SK-N-SH treated with all-trans-retinoic acid at 6 μM for 48 hours (cell line): ENCODE measurements around the gene SCARF2.
"Not testable (repeated sequence)": the region's sequence is repeated elsewhere in the genome, so short reads cannot be mapped to it uniquely, and the experiment has no call there.

Experiments
- ATAC-seq: fragments of 200-7000 bp; cut with Tn5 transposase; 3 replicates; pipeline ENCODE4 v1.9.1; 2020; ENCODE audit warnings: mild to moderate bottlenecking, moderate library complexity
- ARNTL ChIP-seq: fragments of 450-650 bp; formaldehyde crosslinking; IDR thresholded peaks from 2 replicates; pipeline ENCODE4 v1.5.0; 2020; ENCODE audit warnings: low read depth, mild to moderate bottlenecking, moderate library complexity, borderline replicate concordance
- BACH2 ChIP-seq: fragments of 250-450 bp; sonication (Bioruptor Pico); IDR thresholded peaks from 2 replicates; pipeline ENCODE4 v1.9.0; 2021; ENCODE audit warnings: mild to moderate bottlenecking, borderline replicate concordance
- CREB5 ChIP-seq: fragments of 250-450 bp; sonication (Bioruptor Pico); IDR thresholded peaks from 2 replicates; pipeline ENCODE4 v1.5.1; 2020; ENCODE audit warnings: low read depth, mild to moderate bottlenecking, moderate library complexity
- CSDC2 ChIP-seq: fragments of 250-450 bp; sonication (Bioruptor Pico); IDR thresholded peaks from 2 replicates; pipeline ENCODE4 v1.5.0; 2020; ENCODE audit warnings: mild to moderate bottlenecking, moderate library complexity
- CSRNP3 ChIP-seq: fragments of 250-450 bp; sonication (Bioruptor Pico); IDR thresholded peaks from 2 replicates; pipeline ENCODE4 v1.5.1; 2021; ENCODE audit warnings: mild to moderate bottlenecking, moderate library complexity
- ESRRG ChIP-seq: fragments of 250-450 bp; sonication (Bioruptor Pico); IDR thresholded peaks from 2 replicates; pipeline ENCODE4 v1.6.1; 2021; ENCODE audit warnings: mild to moderate bottlenecking
- GLIS3 ChIP-seq: fragments of 250-450 bp; sonication (Bioruptor Pico); IDR thresholded peaks from 2 replicates; pipeline ENCODE4 v1.5.0; 2020; ENCODE audit warnings: mild to moderate bottlenecking, moderate library complexity
- ISL1 ChIP-seq: fragments of 250-450 bp; sonication (Bioruptor Pico); IDR thresholded peaks from 2 replicates; pipeline ENCODE4 v2.1.2; 2022; ENCODE audit warnings: mild to moderate bottlenecking, moderate library complexity
- OSR1 ChIP-seq: fragments of 250-450 bp; sonication (Bioruptor Pico); IDR thresholded peaks from 2 replicates; pipeline ENCODE4 v1.8.0; 2022; ENCODE audit warnings: moderate library complexity, mild to moderate bottlenecking, inconsistent platforms
- PPARA ChIP-seq: fragments of 250-450 bp; sonication (Bioruptor Pico); IDR thresholded peaks from 2 replicates; pipeline ENCODE4 v1.5.0; 2020; ENCODE audit warnings: mild to moderate bottlenecking, borderline replicate concordance
- RARB ChIP-seq: fragments of 250-450 bp; sonication (Bioruptor Pico); IDR thresholded peaks from 2 replicates; pipeline ENCODE4 v1.8.0; 2021; ENCODE audit warnings: mild to moderate bottlenecking, moderate library complexity
- SNAI2 ChIP-seq: fragments of 250-450 bp; sonication (Bioruptor Pico); IDR thresholded peaks from 2 replicates; pipeline ENCODE4 v1.5.0; 2020; ENCODE audit warnings: mild to moderate bottlenecking, moderate library complexity
- TOX ChIP-seq: fragments of 250-450 bp; sonication (Bioruptor Pico); IDR thresholded peaks from 2 replicates; pipeline ENCODE4 v1.8.0; 2021; ENCODE audit warnings: mild to moderate bottlenecking, moderate library complexity, borderline replicate concordance
- ZFP3 ChIP-seq: fragments of 250-450 bp; sonication (Bioruptor Pico); IDR thresholded peaks from 2 replicates; pipeline ENCODE4 v1.5.0; 2020; ENCODE audit warnings: mild to moderate bottlenecking, moderate library complexity
- ZNF565 ChIP-seq: fragments of 450-650 bp; formaldehyde crosslinking; conservative IDR thresholded peaks from 2 replicates; pipeline ENCODE4 v1.5.0; 2020; ENCODE audit warnings: low read depth, mild to moderate bottlenecking, moderate library complexity
- ZNF70 ChIP-seq: fragments of 450-650 bp; formaldehyde crosslinking; IDR thresholded peaks from 2 replicates; pipeline ENCODE4 v1.5.0; 2020; ENCODE audit warnings: mild to moderate bottlenecking, moderate library complexity
- ZNF8 ChIP-seq: fragments of 450-650 bp; formaldehyde crosslinking; IDR thresholded peaks from 2 replicates; pipeline ENCODE4 v1.5.0; 2020; ENCODE audit warnings: mild to moderate bottlenecking, moderate library complexity
- TF ChIP-seq, protein P1 (sequence below): fragments of 250-450 bp; sonication (Bioruptor Pico); IDR thresholded peaks from 2 replicates; pipeline ENCODE4 v1.5.0; 2020; ENCODE audit warnings: mild to moderate bottlenecking, moderate library complexity
- TF ChIP-seq, protein P2 (sequence below): fragments of 250-450 bp; sonication (Bioruptor Pico); IDR thresholded peaks from 2 replicates; pipeline ENCODE4 v1.8.0; 2021; ENCODE audit warnings: low read depth, mild to moderate bottlenecking, moderate library complexity, borderline replicate concordance

The SCARF2 gene

GRCh38 chr22:20471126-20471833 is 33.7 kb upstream of the SCARF2 start:
- no peak for ATAC-seq
- TF ChIP-seq SNAI2 (CRISPR knock-in tag) (no peak), CSRNP3 (CRISPR knock-in tag) (no peak), GLIS3 (CRISPR knock-in tag) (no peak), ARNTL (no peak), OSR1 (CRISPR knock-in tag) (no peak), ISL1 (no peak), ESRRG (no peak), RARB (CRISPR knock-in tag) (no peak)

- ATAC-seq, result not testable (repeated sequence)
Measured at GRCh38 chr22:20470525-20470924, 32.9 kb upstream of the SCARF2 start.

GRCh38 chr22:20469110-20469868 is 31.7 kb upstream of the SCARF2 start:
- no peak for ATAC-seq
- TF ChIP-seq CSDC2 (CRISPR knock-in tag) (no peak), ZNF565 (CRISPR knock-in tag) (no peak), PPARA (CRISPR knock-in tag) (no peak), CSRNP3 (CRISPR knock-in tag) (no peak), GLIS3 (CRISPR knock-in tag) (no peak), RARB (CRISPR knock-in tag) (no peak), CREB5 (CRISPR knock-in tag) (no peak), BACH2 (CRISPR knock-in tag) (no peak), ZNF8 (CRISPR knock-in tag) (no peak), TOX (CRISPR knock-in tag) (no peak), ZFP3 (CRISPR knock-in tag) (no peak), ZNF70 (CRISPR knock-in tag) (no peak), ESRRG (no peak)
- TF ChIP-seq, protein P1, sequence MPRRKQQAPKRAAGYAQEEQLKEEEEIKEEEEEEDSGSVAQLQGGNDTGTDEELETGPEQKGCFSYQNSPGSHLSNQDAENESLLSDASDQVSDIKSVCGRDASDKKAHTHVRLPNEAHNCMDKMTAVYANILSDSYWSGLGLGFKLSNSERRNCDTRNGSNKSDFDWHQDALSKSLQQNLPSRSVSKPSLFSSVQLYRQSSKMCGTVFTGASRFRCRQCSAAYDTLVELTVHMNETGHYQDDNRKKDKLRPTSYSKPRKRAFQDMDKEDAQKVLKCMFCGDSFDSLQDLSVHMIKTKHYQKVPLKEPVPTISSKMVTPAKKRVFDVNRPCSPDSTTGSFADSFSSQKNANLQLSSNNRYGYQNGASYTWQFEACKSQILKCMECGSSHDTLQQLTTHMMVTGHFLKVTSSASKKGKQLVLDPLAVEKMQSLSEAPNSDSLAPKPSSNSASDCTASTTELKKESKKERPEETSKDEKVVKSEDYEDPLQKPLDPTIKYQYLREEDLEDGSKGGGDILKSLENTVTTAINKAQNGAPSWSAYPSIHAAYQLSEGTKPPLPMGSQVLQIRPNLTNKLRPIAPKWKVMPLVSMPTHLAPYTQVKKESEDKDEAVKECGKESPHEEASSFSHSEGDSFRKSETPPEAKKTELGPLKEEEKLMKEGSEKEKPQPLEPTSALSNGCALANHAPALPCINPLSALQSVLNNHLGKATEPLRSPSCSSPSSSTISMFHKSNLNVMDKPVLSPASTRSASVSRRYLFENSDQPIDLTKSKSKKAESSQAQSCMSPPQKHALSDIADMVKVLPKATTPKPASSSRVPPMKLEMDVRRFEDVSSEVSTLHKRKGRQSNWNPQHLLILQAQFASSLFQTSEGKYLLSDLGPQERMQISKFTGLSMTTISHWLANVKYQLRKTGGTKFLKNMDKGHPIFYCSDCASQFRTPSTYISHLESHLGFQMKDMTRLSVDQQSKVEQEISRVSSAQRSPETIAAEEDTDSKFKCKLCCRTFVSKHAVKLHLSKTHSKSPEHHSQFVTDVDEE (CRISPR knock-in tag), result no peak
- TF ChIP-seq, protein P2, sequence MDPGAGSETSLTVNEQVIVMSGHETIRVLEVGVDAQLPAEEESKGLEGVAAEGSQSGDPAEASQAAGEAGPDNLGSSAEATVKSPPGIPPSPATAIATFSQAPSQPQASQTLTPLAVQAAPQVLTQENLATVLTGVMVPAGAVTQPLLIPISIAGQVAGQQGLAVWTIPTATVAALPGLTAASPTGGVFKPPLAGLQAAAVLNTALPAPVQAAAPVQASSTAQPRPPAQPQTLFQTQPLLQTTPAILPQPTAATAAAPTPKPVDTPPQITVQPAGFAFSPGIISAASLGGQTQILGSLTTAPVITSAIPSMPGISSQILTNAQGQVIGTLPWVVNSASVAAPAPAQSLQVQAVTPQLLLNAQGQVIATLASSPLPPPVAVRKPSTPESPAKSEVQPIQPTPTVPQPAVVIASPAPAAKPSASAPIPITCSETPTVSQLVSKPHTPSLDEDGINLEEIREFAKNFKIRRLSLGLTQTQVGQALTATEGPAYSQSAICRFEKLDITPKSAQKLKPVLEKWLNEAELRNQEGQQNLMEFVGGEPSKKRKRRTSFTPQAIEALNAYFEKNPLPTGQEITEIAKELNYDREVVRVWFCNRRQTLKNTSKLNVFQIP, result no peak
- TF ChIP-seq, all 23 proteins: peak for 0
